WTC11 (cell line): ENCODE measurements around the gene KCNA4.

Experiments
- CBFB ChIP-seq: sonication (generic); formaldehyde crosslinking; IDR thresholded peaks from 2 replicates; pipeline ENCODE4 v1.8.1; 2022; ENCODE audit warnings: mild to moderate bottlenecking, low read depth, missing genetic modification reagents
- CREB1 ChIP-seq: sonication (generic); formaldehyde crosslinking; IDR thresholded peaks from 2 replicates; pipeline ENCODE4 v1.8.0; 2023; ENCODE audit warnings: mild to moderate bottlenecking, missing genetic modification reagents
- GTF2I ChIP-seq: fragments of 250-450 bp; sonication (Bioruptor Pico); conservative IDR thresholded peaks from 2 replicates; pipeline ENCODE4 v1.4.0; 2021; ENCODE audit warnings: mild to moderate bottlenecking
- TCF7 ChIP-seq: sonication (generic); formaldehyde crosslinking; IDR thresholded peaks from 2 replicates; pipeline ENCODE4 v1.8.0; 2022; ENCODE audit warnings: mild to moderate bottlenecking, low read depth, missing genetic modification reagents, moderate library complexity
- ZMAT4 ChIP-seq: fragments of 250-450 bp; sonication (Bioruptor Pico); IDR thresholded peaks from 2 replicates; pipeline ENCODE4 v1.9.0; 2021; ENCODE audit warnings: mild to moderate bottlenecking
- ZNF232 ChIP-seq: sonication (generic); formaldehyde crosslinking; IDR thresholded peaks from 2 replicates; pipeline ENCODE4 v1.8.0; 2022; ENCODE audit warnings: mild to moderate bottlenecking, missing genetic modification reagents
- ZNF317 ChIP-seq: sonication (generic); formaldehyde crosslinking; IDR thresholded peaks from 2 replicates; pipeline ENCODE4 v1.8.1; 2023; ENCODE audit warnings: low read depth, mild to moderate bottlenecking, moderate library complexity, missing genetic modification reagents, borderline replicate concordance
- ZNF423 ChIP-seq: fragments of 250-450 bp; sonication (Bioruptor Pico); IDR thresholded peaks from 2 replicates; pipeline ENCODE4 v2.1.2; 2022; ENCODE audit warnings: mild to moderate bottlenecking, moderate library complexity
- ZNF671 ChIP-seq: fragments of 250-450 bp; sonication (Bioruptor Pico); IDR thresholded peaks from 2 replicates; pipeline ENCODE4 v1.8.0; 2021; ENCODE audit warnings: mild to moderate bottlenecking
- TF ChIP-seq, protein P1 (sequence below): fragments of 200-600 bp; IDR thresholded peaks from 2 replicates; pipeline ENCODE4 v1.8.0; 2022; ENCODE audit warnings: antibody characterized with exemption
- TF ChIP-seq, protein P2 (sequence below): sonication (generic); formaldehyde crosslinking; IDR thresholded peaks from 2 replicates; pipeline ENCODE4 v1.8.0; 2022; ENCODE audit warnings: missing genetic modification reagents

- TF ChIP-seq, protein P1, sequence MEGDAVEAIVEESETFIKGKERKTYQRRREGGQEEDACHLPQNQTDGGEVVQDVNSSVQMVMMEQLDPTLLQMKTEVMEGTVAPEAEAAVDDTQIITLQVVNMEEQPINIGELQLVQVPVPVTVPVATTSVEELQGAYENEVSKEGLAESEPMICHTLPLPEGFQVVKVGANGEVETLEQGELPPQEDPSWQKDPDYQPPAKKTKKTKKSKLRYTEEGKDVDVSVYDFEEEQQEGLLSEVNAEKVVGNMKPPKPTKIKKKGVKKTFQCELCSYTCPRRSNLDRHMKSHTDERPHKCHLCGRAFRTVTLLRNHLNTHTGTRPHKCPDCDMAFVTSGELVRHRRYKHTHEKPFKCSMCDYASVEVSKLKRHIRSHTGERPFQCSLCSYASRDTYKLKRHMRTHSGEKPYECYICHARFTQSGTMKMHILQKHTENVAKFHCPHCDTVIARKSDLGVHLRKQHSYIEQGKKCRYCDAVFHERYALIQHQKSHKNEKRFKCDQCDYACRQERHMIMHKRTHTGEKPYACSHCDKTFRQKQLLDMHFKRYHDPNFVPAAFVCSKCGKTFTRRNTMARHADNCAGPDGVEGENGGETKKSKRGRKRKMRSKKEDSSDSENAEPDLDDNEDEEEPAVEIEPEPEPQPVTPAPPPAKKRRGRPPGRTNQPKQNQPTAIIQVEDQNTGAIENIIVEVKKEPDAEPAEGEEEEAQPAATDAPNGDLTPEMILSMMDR: no peak
- TF ChIP-seq CREB1 (CRISPR knock-in tag) (no peak), GTF2I (CRISPR knock-in tag) (no peak), CBFB (CRISPR knock-in tag) (no peak), ZMAT4 (CRISPR knock-in tag) (no peak), ZNF232 (CRISPR knock-in tag) (no peak), ZNF423 (CRISPR knock-in tag) (no peak), ZNF671 (CRISPR knock-in tag) (no peak), TCF7 (CRISPR knock-in tag) (no peak), ZNF317 (CRISPR knock-in tag) (no peak)
- TF ChIP-seq, protein P2, sequence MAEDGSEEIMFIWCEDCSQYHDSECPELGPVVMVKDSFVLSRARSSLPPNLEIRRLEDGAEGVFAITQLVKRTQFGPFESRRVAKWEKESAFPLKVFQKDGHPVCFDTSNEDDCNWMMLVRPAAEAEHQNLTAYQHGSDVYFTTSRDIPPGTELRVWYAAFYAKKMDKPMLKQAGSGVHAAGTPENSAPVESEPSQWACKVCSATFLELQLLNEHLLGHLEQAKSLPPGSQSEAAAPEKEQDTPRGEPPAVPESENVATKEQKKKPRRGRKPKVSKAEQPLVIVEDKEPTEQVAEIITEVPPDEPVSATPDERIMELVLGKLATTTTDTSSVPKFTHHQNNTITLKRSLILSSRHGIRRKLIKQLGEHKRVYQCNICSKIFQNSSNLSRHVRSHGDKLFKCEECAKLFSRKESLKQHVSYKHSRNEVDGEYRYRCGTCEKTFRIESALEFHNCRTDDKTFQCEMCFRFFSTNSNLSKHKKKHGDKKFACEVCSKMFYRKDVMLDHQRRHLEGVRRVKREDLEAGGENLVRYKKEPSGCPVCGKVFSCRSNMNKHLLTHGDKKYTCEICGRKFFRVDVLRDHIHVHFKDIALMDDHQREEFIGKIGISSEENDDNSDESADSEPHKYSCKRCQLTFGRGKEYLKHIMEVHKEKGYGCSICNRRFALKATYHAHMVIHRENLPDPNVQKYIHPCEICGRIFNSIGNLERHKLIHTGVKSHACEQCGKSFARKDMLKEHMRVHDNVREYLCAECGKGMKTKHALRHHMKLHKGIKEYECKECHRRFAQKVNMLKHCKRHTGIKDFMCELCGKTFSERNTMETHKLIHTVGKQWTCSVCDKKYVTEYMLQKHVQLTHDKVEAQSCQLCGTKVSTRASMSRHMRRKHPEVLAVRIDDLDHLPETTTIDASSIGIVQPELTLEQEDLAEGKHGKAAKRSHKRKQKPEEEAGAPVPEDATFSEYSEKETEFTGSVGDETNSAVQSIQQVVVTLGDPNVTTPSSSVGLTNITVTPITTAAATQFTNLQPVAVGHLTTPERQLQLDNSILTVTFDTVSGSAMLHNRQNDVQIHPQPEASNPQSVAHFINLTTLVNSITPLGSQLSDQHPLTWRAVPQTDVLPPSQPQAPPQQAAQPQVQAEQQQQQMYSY (CRISPR knock-in tag): no peak
These were observed 38.3 kb downstream of the KCNA4 start for GRCh38 chr11:29978549-29978948.
